ENCODE data around the gene UQCC3.
"Not testable (repeated sequence)": the region's sequence is repeated elsewhere in the genome, so short reads cannot be mapped to it uniquely, and the experiment has no call there.

Gene UQCC3

DNA sequence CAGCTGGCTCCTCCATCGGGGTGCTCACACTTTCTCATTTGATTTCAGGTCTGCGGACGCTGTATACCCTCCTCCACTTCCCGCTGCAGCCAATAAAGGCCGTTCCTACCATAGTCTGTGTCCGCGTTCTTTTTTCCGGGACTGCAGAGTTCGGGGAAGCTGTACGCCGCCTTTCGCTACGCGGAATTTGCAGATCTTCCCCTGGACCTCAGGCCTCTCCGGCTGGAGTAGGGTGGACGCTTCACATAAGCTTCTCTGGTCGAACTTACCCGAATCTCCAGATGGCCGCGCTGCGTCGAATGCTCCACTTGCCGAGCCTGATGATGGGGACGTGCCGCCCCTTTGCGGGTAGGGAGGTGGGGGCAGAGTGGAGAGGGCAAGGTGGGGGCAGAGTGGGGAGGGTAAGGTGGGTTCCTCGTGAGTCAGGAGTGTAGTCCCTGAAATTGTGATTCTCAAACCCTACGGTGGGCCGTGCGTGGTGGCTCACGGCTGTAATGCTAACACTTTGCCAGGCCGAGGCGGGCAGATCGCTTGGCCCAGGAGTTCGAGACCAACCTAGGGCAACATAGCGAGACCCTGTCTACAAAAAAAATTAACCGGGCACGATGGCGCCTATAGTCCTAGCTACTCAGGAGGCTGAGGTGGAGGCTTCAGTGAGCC lies 5.7 kb upstream of the UQCC3 start:
- no peak for DNase-seq

DNA sequence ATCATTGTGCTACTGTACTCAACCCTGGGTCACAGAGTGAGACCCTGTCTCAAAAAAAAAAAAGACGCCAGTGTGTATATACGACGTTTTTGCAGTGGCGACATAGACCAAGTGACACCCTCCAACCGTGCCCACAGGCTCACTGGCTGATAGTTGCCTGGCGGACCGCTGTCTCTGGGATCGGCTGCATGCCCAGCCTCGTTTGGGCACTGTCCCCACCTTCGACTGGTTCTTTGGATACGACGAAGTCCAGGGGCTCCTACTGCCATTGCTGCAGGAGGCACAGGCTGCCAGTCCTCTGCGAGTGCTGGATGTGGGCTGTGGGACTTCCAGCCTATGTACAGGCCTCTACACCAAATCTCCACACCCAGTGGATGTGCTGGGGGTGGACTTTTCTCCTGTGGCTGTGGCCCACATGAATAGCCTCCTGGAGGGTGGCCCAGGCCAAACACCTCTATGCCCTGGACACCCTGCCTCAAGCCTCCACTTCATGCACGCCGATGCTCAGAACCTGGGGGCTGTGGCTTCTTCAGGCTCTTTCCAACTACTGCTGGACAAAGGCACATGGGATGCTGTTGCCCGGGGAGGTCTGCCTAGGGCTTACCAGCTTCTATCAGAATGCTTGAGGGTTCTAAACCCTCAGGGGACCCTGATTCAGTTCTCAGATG lies 5.1 kb upstream of the UQCC3 start:
- no peak for DNase-seq

DNA sequence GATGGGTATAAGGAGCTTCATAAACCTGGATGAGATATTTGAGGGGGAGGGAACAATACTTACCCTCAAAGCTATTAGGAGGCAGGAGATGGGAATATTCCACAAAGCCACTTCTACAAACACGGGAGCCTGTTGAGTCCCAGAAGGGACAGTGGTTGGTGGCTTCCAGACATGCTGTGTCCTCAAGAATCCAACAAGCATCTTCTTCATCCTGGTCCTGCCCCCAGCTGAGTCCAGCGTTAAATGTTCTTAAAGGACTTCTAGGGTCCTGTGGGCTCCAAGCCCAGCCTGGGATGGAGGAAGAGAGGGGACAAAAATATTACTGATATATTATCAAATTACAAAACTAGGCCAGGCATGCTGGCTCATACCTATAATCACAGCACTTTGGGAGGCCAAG lies 4.0 kb upstream of the UQCC3 start:
- no peak for DNase-seq

DNA sequence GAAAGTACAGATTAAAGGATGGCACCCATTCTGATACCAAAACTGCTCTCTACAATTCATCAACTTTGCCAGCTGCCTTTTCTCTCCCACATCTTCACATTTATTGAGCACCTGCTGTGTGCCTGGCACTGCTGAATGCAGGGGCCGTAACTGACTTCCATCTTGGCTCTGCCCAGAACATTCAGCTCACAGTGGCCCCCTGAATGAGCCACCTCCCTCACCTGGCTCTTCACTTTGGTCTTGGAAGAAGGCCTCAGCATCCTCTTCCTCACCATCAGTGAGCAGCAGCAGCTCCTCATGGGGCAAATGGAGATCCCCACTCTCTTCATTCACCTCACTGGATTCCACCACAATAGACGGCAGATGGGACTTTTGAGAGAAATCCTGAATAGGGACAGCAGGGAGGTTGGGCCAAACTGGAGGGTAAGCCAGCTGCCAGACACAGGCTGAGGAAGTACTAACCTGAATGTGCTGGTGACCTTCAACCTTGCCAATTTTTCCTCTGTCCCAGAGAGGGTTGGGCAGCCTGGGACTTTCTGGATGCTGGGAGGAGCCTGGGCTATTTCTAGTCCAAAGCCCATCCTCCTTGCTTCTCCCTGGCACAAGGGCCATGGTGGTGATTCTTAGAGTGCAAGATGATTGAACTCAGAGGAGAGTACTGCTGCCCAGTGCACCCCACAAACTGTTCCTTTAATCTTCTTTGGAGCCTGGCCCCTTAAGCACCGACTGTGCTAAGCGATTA lies 1.9 kb upstream of the UQCC3 start:
- DNase-seq, result no peak

DNA sequence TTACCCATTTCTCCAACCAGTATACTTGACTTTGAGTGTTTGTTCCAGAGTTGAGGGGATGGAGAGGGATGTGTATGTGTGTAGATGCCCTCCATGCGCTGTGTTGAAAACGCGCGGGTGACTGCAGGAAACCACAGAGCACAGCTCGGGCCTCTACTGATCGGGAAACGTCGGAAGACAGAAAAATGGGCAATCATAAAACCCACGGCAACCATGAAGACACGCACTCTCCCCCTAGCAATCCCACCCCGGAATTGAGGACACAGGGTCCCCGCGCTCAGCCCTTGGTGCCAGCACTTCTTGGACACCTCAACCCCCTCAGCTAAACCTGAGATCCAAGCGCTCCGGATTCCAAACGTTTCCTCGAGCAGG lies 251 bp upstream of the UQCC3 start:
- DNase-seq, result peak in 1 of 2 experiments; percentile 55

DNA sequence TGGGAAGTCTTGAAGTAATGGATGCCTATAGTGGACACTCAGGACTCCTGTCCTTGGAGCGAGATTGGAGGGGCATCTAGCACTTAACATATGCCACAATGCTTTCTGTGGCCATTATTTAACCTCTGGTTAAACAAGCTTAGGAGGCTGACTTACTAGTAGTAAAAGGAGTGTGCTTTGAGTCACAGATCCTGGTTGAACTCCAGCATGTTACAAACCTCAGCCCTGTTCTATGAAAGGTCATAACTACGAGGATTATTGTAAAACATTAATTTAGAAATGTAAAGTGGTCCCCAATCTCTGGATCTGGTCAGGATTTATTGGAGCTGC lies 1.7 kb downstream of the UQCC3 start:
- no peak for DNase-seq

DNA sequence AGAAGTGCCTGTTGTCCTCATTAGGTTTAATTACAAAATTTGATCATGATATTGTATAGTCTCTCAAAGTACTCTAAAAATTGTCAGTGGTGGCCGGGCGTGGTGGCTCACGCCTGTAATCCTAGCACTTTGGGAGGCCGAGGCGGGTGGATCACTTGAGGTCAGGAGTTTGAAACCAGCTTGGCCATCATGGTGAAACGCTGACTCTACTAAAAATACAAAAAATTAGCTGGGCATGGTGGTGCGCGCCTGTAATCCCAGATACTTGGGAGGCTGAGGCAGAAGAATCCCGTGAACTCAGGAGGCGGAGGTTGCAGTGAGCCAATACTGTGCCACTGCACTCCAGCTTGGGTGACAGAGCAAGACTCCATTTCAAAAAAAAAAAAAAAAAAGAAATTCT lies 3.9 kb downstream of the UQCC3 start:
- not testable (repeated sequence) for DNase-seq

DNA sequence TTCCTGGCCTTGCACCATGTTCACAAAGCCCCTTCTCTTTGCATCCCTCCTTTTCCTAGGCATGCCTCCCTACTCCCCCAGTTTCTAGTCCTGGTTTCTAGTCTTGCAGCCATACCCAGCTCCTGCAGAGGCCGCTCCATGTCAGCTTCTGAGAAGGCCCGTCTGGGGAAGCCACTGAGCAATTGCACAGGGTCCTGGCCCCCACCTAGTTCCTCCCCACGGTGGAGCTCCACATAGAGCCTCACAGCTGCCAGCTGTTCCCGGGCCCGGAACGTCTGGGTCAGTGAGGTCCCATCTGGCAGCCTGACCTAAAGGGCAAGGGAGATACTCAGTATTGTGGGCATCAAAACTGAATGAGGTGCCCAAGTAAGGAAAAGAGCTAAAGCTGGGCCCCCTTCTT lies 5.2 kb downstream of the UQCC3 start:
- DNase-seq, result no peak

DNA sequence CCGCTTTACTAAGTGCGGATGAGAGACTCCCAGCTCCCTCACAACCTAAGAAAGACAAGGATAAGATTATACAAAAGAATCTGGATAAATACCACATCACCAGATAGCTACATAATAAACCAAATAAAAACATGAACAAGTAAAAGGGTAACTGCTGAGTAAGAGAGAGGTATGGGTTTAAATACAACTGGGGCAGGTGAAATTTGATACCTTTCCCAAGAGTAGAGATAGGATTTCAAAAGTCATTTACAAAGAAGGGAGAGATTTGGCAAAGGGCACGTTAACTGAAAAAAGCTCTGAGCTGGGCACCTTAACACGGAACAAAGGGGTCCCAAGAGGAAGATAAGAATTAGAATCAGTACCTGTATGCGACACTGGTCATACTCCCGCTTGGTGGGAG lies 5.7 kb downstream of the UQCC3 start:
- no peak for DNase-seq

DNA sequence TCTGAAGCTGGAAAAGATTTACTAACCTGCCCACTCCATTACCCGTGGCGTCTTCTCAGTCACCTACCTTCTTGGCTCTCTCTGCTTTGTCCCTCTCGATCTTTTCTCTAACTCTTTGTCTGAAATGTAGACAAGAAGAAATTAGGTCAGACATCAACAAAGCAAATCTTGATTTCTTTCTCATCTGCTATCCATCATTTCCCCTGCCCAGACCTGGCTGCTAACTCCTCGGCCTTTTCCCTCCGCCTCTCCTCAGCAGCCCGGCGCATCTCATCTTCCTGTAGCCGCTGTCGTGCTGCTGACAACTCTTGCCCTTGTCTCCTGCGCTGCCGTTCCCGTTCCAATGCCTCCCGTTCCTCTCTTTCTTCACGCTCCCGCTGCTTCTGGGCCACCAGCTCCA lies 6.2 kb downstream of the UQCC3 start:
- no peak for DNase-seq

DNA sequence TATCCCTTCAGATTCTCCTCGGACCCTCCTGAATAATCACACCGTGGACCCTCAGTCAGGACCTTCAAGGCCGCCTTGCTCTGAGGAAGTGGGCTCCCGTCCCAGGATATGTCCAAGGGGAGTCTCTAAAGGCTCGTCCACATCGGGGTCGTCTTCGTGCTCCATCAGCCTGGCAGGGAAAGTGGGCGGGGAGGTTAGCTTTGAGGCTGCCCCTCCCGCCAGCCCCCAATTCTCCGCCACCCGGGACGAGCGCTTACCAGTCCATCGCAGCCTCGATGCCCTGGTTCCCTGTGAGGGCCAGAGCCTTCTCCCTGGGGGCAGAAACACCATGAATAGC lies 6.9 kb downstream of the UQCC3 start:
- no peak for DNase-seq

DNA sequence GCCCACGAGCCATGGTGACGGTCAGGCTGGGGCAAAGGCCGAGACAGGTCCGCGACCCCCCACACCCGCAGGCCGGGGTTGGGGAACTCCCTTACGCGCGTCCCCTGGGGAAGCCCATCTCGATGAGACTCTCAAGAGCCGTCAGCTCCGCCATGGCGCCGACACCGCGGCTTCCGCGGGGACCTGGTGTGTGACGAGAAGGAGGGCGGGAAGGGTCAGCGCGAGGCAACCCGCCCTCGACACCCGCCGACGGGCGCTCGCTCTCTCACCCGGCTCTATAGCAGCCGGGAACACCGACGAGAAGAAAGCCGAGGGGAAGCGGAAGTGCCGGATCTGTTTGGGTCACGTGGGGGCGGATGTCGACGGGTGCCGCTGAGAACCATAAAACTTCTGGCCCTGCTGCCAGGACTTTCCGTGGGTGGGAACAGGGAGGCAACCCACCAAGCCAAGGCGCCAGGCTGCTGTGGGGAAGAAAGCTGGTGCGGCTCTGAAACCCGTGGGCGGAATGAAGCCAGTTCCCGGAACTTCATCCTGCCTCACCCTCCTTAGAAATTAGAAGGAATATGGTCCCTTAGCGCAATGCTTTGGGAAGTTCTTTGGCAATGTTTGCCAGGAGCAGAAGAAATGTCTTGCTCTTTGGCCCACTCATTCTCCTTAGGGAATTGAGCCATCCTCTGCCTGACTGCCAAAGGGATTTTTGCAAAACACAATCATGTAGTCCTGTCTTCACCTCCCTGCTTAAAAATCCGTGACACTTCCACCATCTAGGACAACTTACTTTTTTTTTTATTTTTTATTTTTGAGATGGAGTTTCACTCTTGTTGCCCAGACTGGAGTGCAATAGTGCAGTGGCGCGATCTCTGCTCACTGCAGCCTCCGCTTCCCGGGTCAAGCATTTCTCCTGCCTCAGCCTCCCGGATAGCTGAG lies 7.6 kb downstream of the UQCC3 start, which contains the start of gene UBXN1:
Gene UBXN1, minus strand, starts transcription at position 304 of the 927 bp plus-strand sequence. Its CDS starts 150 bp downstream, at position 154.
- peak; percentile 61 to 67 for DNase-seq

DNA sequence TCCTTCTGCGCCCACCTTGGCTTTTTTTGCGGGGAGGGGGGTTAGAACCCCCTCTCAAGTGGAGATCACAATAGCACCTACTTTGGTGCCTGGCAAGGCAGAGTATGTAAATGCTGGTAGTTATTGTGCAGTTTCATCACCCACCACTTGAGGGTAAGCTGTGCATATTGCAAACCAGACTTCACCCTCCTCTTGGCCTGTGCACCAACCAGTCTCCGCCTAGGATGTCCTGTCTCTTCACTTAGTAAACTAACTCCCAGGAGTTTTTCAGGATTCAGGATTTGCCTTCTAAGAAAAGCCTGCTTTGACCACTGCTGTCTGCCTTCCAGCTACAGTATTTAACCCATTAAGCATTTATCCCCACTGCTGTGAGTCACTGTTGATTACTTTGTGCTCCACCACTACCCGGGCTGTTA lies 9.4 kb downstream of the UQCC3 start:
- no peak for DNase-seq

DNA sequence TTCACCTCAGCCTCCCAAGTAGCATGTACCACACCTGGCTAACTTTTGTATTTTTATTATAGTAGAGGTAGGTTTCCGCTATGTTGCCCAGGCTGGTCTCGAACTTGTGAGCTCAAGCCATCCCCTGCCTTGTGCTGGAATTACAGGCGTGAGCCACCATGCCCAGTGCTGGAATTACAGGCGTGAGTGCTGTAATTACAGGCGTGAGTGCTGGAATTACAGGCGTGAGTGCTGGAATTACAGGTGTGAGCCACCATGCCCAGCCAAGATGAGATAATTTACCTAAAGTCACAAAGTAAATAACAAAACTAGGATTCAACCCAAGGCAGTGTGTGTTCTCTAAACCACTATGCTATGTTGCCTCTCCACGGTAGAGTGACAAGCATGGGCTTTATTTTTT lies 11.0 kb downstream of the UQCC3 start:
- no peak for DNase-seq

DNA sequence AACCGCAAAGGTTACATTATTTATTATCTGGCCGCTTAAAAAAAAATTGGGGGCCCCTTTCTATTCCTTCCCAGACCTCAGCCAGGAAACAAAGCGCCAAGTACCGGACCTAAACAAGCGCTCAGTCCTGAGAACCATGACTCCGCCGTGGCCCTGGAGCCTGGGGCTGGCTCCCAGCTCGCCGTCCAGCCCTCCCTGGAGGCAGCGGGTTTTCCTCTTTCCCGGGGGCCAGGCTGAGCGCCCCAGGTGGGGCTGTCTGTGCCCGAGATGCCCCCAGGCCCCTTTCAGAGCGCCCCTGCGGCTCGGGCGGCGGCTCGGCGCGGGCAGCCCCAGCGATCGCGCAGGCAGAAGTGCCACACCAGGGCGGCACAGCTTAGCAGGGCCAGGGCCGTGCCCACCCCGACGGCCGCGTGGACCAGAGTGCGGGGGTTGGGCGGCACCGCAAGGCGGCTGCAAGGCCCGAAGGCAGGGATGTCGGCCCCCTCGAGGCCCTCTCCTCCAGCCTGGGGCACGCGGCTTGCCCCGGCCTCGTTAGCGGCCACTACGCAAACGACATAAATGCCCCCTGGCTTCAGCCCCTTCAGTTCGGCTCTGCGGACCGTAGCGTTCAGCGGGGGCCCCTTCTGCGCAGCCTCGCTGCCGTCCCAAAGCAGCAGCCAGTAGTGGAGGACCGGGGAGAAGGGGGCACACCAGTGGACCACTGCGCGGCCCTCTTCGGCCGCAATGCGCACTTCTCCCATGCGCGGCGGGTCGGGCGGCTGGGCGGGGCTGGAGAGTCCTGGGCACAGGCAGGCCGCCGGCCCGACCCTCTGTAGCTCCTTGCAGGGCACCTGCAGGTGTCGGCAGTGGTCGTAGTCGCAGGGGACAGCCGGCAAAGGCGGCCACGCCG lies 16.3 kb downstream of the UQCC3 start:
- no peak for DNase-seq

DNA sequence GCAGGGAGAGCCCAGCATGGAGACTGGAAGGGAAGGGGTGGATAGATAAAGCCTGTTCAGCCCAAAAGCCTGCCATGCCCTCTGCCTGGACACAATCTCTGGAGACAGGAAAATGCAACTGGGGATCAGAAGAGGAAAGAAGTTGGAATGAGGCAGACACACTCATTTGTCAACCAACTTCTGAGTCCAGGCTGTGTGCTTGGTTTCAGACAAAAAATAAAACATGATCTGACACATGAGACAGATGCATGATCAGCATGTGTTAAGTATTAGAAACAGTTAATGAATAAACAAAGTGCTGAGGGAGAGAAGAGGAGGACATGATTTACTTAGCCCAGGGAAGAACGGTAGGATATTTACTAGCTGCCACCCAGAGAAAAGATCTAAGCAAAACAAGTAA lies 17.0 kb downstream of the UQCC3 start:
- no peak for DNase-seq

DNA sequence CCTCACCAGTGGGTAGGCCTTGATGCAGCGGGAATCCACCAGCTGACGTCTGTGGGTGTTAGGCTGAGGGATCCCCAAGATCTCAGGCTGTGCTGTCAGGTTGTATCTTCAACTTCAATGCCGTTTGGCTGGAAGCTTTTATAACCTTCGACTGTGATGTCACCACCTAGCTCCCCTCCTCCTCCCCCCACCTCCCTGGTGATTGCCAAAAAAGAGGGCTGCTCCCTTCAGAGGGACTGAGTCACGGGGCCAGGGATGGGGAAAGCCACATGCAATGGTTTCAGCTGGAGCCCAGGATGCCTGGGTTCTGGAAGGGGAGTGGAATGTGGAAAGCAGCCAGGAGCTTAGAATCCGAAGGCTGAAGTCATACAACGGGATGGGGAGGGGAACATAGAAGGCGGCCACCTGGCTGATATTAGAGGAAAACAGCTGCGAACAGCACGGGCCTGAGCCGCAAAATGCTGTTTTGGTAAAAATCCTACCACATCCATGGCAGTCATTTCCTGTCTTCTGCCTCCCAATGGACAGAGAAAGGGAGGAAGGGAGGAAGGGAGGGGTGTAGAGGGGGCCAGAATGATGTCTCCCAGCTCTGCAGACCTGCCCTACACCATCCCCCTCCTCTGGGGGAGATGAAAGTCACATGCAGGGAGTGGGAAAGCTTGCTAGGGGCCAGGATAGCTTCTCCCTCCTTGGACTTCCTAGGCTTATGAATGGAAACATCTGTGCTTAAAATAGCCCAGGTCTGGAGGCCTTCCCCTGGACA lies 18.1 kb downstream of the UQCC3 start, which contains the start of gene LRRN4CL:
Gene LRRN4CL, minus strand, starts transcription at position 110 of the 763 bp plus-strand sequence. CDS start 1,022 bp downstream, outside the sequence.
- DNase-seq, result no peak

DNA sequence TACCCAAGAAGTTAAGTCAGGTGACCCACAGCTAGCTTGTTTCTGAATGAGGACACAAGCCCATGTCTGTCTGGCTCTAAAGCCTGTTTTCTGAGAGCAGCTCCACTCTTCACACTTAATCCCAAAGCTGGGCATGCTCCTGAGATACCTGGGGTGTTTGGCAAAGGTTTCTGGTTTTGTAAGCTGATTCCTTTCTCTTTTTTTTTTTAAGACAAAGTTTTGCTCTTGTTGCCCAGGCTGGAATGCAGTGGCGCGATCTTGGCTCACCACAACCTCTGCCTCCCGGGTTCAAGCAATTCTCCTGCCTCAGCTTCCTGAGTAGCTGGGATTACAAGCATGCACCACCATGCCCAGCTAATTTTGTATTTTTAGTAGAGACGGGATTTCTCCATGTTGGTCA lies 22.2 kb downstream of the UQCC3 start:
- not testable (repeated sequence) for DNase-seq

DNA sequence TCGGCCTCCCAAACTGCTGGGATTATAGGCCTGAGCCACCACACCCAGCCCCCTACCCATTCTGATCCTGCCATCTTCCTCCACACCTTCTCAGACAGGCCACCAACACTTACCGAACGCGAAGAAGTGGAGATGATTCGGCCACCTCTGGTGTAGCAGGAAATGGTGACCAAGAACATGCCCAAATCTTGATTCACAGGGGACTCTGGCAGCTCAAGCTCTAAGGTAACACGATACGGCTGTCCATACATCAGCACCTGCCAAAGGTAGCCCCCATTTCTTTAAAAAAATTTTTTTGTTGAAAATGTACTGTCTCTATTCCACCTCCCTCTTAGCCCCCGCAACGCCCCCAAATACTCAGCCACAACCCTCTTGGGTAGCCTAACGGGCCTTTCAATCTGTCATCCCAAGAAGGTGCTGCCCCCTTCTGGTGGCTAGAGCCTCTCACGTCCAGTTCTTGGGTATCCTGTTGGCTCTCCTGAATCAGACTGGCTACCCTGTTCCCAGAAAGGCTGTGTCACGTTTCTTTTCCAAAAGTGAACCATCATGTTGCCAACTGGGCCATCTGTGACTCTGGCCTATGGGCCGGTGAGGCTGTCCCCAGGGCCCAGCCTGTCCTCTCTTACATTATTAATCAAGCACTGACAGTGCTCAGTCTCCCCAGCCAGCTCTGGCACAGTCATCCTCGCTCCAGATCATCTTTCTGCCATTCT lies 23.1 kb downstream of the UQCC3 start:
- peak in 1 of 2 experiments; percentile 54 for DNase-seq

DNA sequence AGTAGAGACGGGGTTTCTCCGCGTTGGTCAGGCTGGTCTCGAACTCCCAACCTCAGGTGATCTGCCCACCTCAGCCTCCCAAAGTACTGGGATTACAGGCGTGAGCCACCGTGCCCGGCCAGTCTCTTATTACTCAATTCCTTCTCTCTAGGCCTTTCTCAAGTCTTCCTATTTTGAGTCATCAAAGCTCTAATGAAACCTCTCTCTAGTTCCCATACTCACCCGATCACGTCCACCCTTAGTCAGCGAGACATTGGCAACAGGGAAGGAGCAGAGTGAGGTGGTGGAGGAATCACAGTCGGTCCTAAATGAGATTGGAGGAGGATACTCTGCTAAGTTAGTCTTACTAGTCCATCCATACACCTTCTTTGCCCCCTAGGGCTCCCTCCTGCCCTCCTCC lies 30.8 kb downstream of the UQCC3 start:
- no peak for DNase-seq

DNA sequence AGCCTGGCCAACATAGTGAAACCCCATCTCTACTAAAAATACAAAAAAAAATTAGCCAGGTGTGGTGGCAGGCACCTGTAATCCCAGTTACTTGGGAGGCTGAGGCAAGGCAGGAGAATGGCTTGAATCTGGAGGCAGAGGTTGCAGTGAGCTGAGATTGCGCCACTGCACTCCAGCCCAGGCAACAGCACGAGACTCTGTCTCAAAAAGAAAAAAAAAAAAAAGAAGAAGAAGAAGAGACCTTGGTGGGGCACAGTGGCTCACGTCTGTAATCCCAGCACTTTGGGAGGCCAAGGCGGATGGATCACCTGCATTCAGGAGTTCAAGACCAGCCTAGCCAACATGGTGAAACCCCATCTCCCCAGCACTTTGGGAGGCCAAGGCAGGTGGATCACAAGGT lies 32.4 kb downstream of the UQCC3 start:
- not testable (repeated sequence) for DNase-seq
